Adrenal gland (tissue), 12 donors: ENCODE measurements around the gene BABAM2. TPM values are rescaled to one million over a fixed set of nuclear protein-coding genes. Genes with fewer than 3 reads are reported as not detected.

Experiments used
- DNase-seq, 7 donors: peaks; one replicate each; pipeline ENCODE4 v3.0.0-alpha.2; 2019 to 2020
- H3K27ac ChIP-seq, 5 donors: fragments of 200-600 bp; sonication (generic) in 4 of 5; 1 replicate in 3 of 5; 2 replicates in 2 of 5; pipeline versions ENCODE4 v1.5.1 to v1.8.0; 2016 to 2020; ENCODE audit warnings: mild to moderate bottlenecking in 1 of 5
- H3K27me3 ChIP-seq: fragments of 200-600 bp; 2 replicates; pipeline ENCODE4 v1.8.0; 2021
- H3K36me3 ChIP-seq, 2 donors: fragments of 200-600 bp; replicated peaks in 1 of 2; 1 replicate in 1 of 2; 2 replicates in 1 of 2; pipeline versions ENCODE4 v1.5.1 to v1.8.0; 2018 to 2022
- H3K4me1 ChIP-seq, 2 donors: fragments of 200-600 bp; replicated peaks in 1 of 2; 1 replicate in 1 of 2; 2 replicates in 1 of 2; pipeline versions ENCODE4 v1.5.1 to v1.8.0; 2018 to 2021
- H3K4me3 ChIP-seq, 4 donors: fragments of 200-600 bp; sonication (generic) in 3 of 4; one replicate each; pipeline ENCODE4 v1.5.1; 2016 to 2018
- H3K9me3 ChIP-seq, 3 donors: fragments of 200-600 bp; sonication (generic) in 1 of 3; replicated peaks in 1 of 3; 1 replicate in 2 of 3; 2 replicates in 1 of 3; pipeline versions ENCODE4 v1.5.1 to v1.8.0; 2016 to 2021
- CTCF ChIP-seq, 6 experiments: fragments of 450-650 bp in 4 of 6; fragments of 200-600 bp in 2 of 6; sonication (generic) in 1 of 6; IDR thresholded peaks; 1 replicate in 5 of 6; 2 replicates in 1 of 6; pipeline versions ENCODE4 v1.5.1 to v1.8.0; 2016 to 2021; ENCODE audit warnings: antibody characterized with exemption in 6 of 6, mild to moderate bottlenecking in 2 of 6, moderate library complexity in 1 of 6
- POLR2A ChIP-seq, 2 donors: fragments of 450-650 bp; IDR thresholded peaks; one replicate each; pipeline ENCODE4 v1.6.1; 2017; ENCODE audit warnings: antibody characterized with exemption in 2 of 2, mild to moderate bottlenecking in 2 of 2, moderate library complexity in 1 of 2
- WGBS, 4 donors: extraction: QIAGEN DNeasy Blood & Tissue Kit in 2 of 4; methylation state at CpG; one replicate each; pipeline versions ENCODE4 v1.1.5 to v1.1.7; 2013 to 2017; 5-methylcytosine and 5-hydroxymethylcytosine counted together
- intact Hi-C, 2 donors: fragments of 100-400 bp; cut with DNase I; formaldehyde crosslinking; loops; one replicate each; pipeline versions ENCODE4 v1.14.1 to v1.15.0; 2022 to 2023
- polyA plus RNA-seq, 3 donors: library from polyadenylated mRNA; stranded (reverse); fragments of 200-250 nt in 2 of 3; fragments of 350-450 nt in 1 of 3; fragmentation: Illumina TruSeq in 1 of 3; extraction: RNeasy Lipid Tissue Mini Kit (QIAGEN cat#74804) in 1 of 3; gene quantifications; one replicate each; pipeline ENCODE4 v1.2.3, GENCODE V29; 2013 to 2014
- total RNA-seq, 9 donors: library from RNA; depleted of rRNA in 4 of 9; stranded (reverse); fragments of >200 nt in 4 of 9; fragments of 120-200 nt in 1 of 9; fragmentation: NEBNext Ultra II Directional in 1 of 9; extraction: Animal tissue kit (Norgen Biotek cat#: 25700) in 1 of 9; gene quantifications; one replicate each; pipeline versions ENCODE4 v1.1.0 to v1.2.4, GENCODE V29; 2013 to 2023
- donor health status: healthy with polysubstance abuse.
- donor health status: Bipolar disorder and iron deficiency.
- donor health status: DM: yes; HTN: yes; CAD: no.
- donor health status: DM: no; HTN: no; CAD: no.
- donor health status: DM: no; HTN: no; CAD: no.
- donor health status: DM: yes; HTN: yes; CAD: no.

BABAM2 gene
- total and polyA plus RNA-seq, 12 donors: 88.2 to 925 (median 357) TPM

GRCh38 chr2:28068088-28068487 lies 177.6 kb downstream of the BABAM2 start:
- H3K27ac ChIP-seq: no peak overlapping the region
- 81 to 94% (median 84%) methylated on average over 2 of the region's 2 CpGs for WGBS, 4 donors
- TF ChIP-seq POLR2A (IDR thresholded peaks at IDR 0.05): no peak
- TF ChIP-seq CTCF (IDR thresholded peaks at IDR 0.05): no peak
- H3K4me3 ChIP-seq: no peak overlapping the region
- H3K27me3 ChIP-seq: no peaks in the 10 kb centered on the region
- H3K4me1 ChIP-seq: peaks cover 5 to 6% of the 10 kb centered on the region in 2 donors
- intact Hi-C loops: no loop called here
- no peak for DNase-seq
- H3K9me3 ChIP-seq: no peaks in the 10 kb centered on the region
- H3K36me3 ChIP-seq: no peaks in the 10 kb centered on the region

GRCh38 chr2:28068527-28068926 lies 178.0 kb downstream of the BABAM2 start:
- Histone ChIP-seq H3K36me3 (no peaks in the 10 kb centered on the region), H3K27ac (no peak overlapping the region), H3K9me3 (no peaks in the 10 kb centered on the region), H3K27me3 (no peaks in the 10 kb centered on the region), H3K4me3 (no peak overlapping the region), H3K4me1 (peaks cover 5 to 6% of the 10 kb centered on the region in 2 donors)
- WGBS, 4 donors: 91 to 98% (median 97%) methylated on average over 5 of the region's 5 CpGs
- no peak for DNase-seq
- TF ChIP-seq POLR2A (IDR thresholded peaks at IDR 0.05): no peak
- TF ChIP-seq CTCF (IDR thresholded peaks at IDR 0.05): no peak
- intact Hi-C loops: no loop called here

- Histone ChIP-seq H3K27me3 (no peaks in the 10 kb centered on the region), H3K27ac (no peak overlapping the region), H3K4me1 (peaks cover 5 to 6% of the 10 kb centered on the region in 2 donors), H3K9me3 (no peaks in the 10 kb centered on the region), H3K36me3 (no peaks in the 10 kb centered on the region), H3K4me3 (no peak overlapping the region)
- intact Hi-C loops: no loop called here
- TF ChIP-seq CTCF (IDR thresholded peaks at IDR 0.05): no peak
- TF ChIP-seq POLR2A (IDR thresholded peaks at IDR 0.05): no peak
- no peak for DNase-seq
- 72 to 74% (median 73%) methylated on average over 5 of the region's 5 CpGs for WGBS, 4 donors
Measured at GRCh38 chr2:28071221-28071620, 180.7 kb downstream of the BABAM2 start.

- no peak overlapping the region for H3K27ac ChIP-seq
- H3K9me3 ChIP-seq: no peaks in the 10 kb centered on the region
- no peak for TF ChIP-seq CTCF (IDR thresholded peaks at IDR 0.05)
- 89 to 93% (median 92%) methylated on average over 1 of the region's 1 CpG for WGBS, 4 donors
- H3K27me3 ChIP-seq: no peaks in the 10 kb centered on the region
- H3K4me3 ChIP-seq: no peak overlapping the region
- DNase-seq: no peak
- H3K4me1 ChIP-seq: peaks cover 0 to 12% of the 10 kb centered on the region in 2 donors
- intact Hi-C loops: no loop called here
- no peaks in the 10 kb centered on the region for H3K36me3 ChIP-seq
Measured at GRCh38 chr2:28074137-28074536, 183.6 kb downstream of the BABAM2 start.
